B cell (primary cell): Measurements from ENCODE around the gene CALN1.

Experiments used
- EZH2 ChIP-seq: IDR thresholded peaks from 2 replicates; pipeline ENCODE4 v1.6.1; 2012; ENCODE audit warnings: borderline replicate concordance, low read depth, mild to moderate bottlenecking, moderate library complexity, low read length; ENCODE audit not compliant: insufficient read depth, poor library complexity, severe bottlenecking
- TF ChIP-seq, protein P1 (sequence below): fragments of 200-600 bp; IDR thresholded peaks from one replicate; pipeline ENCODE4 v1.8.0; 2022; ENCODE audit warnings: antibody characterized with exemption, mild to moderate bottlenecking

DNA sequence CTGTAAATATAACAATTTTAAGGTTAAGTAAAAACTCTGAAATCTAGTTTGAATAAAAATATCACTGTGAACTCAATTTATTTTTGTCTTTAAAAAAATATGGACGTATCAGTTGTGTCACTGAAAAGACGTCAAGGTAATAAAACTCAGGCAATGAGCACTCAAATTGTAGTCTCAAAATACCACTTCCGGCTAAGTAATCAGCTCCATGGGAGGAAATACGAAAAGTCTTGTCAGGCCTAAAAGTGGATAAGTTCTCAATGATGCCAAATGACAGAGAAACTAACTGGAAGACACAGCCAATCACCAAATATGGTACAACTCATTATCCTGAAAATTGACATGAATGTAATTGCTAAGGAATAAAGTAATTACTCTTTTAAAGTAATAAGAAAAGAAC lies 719 bp downstream of the CALN1 start:
- TF ChIP-seq, protein P1, sequence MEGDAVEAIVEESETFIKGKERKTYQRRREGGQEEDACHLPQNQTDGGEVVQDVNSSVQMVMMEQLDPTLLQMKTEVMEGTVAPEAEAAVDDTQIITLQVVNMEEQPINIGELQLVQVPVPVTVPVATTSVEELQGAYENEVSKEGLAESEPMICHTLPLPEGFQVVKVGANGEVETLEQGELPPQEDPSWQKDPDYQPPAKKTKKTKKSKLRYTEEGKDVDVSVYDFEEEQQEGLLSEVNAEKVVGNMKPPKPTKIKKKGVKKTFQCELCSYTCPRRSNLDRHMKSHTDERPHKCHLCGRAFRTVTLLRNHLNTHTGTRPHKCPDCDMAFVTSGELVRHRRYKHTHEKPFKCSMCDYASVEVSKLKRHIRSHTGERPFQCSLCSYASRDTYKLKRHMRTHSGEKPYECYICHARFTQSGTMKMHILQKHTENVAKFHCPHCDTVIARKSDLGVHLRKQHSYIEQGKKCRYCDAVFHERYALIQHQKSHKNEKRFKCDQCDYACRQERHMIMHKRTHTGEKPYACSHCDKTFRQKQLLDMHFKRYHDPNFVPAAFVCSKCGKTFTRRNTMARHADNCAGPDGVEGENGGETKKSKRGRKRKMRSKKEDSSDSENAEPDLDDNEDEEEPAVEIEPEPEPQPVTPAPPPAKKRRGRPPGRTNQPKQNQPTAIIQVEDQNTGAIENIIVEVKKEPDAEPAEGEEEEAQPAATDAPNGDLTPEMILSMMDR = no peak
- no peak for TF ChIP-seq EZH2
